GM19043 (cell line): ENCODE data around the gene NAXD.
"Not testable (repeated sequence)": the region's sequence is repeated elsewhere in the genome, so short reads cannot be mapped to it uniquely, and the experiment has no call there.

Experiments used
- ATAC-seq: cut with Tn5 transposase; IDR thresholded peaks from one replicate; pipeline ENCODE4 v1.9.1; 2021; ENCODE audit warnings: low read depth; ENCODE audit not compliant: unreplicated experiment

Gene NAXD

DNA sequence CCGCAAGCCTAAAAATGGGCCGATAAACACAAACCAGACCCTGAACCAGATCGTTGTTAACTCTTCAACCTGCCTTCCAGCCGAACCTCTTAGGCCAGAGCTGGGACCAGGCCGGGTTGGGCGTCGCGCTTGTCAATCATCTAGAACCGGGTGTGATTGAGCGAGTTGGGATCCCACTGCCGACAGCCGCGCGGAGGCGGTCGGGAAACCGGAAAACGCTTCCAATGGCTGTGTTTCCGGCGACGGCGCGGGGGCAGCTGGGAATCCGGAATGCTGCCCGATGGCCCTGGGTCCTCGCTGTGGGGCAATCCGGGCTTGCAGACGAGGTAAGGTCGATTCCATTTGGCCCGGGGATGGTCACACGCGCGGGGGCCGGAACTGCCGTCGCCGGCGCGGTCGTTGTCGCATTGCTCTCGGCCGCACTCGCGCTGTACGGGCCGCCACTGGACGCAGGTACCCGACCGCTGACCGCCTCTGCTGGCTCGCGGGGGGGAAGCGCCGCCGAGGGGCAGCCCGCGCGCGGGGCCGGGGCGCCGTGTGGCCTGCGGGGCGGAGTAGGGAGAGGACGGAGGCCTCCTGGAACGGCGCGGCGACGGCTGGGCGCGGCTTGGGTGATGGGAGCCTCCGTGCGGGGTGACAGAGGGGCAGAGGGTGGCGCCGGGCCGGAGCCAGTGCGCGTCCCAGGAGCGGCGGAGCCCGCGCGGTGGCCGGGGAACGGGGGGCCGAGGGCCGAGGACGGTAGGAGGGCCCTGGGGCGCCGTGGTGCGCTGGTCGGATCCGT, at the start of gene NAXD:
Gene NAXD (plus strand): TSS at position 224 of the 781 bp plus-strand sequence. CDS start 57 bp downstream, at position 281.
- ATAC-seq, result peak; percentile 65

DNA sequence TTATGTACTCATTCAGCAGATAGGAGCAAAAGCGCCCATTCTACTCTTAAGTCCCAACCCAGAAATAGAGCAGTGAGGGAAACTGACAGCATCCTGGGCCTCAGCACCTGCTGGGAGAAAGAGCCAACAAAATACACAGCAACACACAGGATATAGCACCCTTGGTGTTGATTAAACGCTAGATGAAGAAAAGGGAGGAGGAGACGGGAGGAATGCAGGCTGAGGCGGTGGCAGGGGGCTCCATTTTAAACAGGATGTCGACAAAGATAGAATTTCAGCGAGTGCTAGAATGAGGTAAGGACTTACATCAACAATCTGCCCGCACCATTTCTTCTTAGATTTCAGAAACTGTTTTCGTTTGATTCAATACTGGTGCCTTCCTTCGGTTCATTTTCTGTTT, 49.2 kb upstream of the NAXD start:
- no peak for ATAC-seq

DNA sequence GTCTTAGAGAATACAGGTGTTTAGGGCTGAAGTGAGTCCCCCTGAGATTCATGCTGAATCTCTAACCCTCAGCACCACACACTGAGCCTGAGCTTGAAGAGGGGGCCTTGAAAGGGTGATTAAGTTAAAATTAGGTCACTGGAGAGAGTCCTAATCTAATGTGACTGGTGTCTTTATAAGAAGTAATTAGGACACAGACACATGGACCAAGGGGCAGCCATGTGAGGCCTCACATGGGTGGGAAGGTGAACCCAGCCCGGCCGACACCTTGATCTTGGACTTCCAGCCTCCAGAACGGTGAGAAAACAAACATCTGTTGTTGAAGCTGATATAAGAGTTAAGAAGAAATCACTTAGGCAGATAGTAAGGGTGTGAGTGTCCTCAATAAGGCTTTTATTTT, 46.7 kb upstream of the NAXD start:
- no peak for ATAC-seq

DNA sequence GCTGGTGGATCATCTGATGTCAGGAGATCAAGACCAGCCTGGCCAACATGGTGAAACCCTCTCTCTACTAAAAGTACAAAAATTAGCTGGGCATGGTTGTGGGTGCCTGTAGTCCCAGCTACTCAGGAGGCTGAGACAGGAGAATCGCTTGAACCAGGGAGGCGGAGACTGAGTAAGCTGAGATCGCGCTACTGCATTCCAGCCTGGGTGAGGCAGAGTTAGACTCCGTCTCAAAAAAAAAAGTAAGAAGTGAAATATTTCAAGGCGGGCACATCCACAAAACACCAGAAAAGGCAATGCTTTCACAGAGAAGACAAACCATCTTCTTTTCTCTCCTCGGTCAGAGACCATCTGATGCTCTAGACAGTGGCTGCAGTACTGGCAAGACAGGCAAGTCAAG, 45.4 kb upstream of the NAXD start:
- ATAC-seq, result not testable (repeated sequence)

DNA sequence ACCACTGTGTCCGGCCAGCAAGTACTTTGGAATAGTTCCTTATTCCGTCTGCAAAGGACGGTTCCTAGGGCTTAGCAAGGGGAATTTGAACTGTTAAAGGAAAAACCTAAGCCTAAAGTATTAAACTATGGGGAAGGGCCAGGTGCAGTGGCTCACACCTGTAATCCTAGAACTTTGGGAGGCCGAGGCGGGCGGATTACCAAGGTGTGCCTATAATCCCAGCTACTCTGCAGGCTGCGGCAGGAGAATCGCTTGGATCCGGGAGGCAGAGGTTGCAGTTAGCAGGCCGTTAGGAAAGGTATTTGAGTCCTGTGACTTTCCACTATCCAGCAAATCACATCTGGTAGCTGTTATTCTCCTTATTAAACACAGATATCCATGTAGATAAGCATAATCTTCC, 44.5 kb upstream of the NAXD start:
- ATAC-seq, result no peak

DNA sequence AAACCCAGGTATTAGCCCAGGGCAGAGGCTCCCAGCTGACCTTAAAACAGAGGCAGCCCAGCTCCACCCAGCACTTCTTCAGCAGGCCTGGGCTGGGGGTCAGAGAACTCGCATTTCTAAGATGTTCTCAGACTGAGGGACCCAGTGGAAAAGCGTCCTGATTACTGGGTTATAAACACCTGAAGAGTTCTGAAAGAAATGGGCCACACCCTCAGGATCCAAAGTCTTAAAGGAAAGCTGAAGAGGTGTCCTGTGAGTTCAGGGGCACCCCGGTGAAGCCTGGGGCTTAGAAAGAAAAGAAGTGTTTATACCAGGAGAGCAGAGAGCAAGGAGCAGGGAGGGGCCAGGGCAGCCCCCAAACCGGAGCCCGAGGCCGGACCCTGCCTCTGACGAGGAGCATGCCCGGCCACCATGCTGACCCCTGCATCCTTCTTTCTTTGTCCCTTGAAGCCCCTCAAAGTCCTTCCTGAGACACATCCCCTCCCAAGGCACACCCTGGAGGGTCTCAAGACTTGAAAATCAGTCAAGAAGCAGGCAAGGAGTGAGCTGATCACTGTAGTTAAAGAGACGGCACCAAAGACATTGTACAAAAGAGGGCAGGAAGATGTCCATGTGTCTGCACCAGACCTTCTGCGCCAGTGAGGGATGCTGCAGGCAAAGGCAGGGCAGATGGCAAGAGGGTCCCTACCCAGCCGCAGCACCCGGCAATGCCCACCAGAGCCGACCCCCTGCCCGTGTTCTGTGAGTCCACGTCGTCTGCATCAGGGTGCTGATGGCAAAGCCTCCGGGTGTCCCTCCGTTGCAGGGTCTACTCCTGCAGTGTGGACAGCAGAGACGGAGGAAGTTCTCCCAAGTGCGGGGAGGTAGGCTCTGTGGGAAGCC, 43.2 kb upstream of the NAXD start:
- ATAC-seq, result no peak

DNA sequence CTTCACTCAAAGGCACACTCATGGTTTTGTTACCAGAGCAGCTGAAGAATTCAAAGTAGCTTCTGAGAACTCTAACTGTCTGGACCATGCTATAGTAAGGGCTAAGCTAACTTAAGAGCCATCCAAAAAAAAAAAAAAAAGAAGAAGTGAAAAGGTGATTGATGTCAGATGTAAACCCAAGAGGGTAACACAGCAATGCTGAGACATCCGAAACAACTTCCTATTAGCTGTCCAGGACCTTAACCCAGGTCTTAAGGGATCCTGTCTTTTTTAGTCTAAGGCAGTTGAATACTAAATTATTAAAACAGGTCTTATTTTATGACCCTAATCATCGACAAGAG, 42.6 kb upstream of the NAXD start:
- no peak for ATAC-seq

DNA sequence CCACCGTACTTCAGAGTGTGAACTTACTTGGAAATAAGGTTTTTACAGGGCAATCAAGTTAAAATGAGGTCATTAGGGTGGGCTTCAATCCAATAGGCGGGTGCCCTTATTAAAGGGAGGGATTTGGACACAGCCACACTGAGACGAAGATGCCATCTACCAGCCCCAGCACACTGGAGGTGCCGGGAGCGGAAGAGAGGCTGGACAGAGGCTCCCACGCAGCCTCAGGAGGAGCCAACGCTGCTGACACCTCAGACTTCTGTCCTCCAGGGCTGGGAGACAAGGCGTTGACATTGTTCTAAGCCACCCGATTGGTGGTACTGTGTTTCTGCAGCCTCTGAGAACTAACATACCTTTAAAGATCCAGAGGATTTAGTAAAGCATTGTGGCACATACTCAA, 41.2 kb upstream of the NAXD start:
- ATAC-seq, result no peak

DNA sequence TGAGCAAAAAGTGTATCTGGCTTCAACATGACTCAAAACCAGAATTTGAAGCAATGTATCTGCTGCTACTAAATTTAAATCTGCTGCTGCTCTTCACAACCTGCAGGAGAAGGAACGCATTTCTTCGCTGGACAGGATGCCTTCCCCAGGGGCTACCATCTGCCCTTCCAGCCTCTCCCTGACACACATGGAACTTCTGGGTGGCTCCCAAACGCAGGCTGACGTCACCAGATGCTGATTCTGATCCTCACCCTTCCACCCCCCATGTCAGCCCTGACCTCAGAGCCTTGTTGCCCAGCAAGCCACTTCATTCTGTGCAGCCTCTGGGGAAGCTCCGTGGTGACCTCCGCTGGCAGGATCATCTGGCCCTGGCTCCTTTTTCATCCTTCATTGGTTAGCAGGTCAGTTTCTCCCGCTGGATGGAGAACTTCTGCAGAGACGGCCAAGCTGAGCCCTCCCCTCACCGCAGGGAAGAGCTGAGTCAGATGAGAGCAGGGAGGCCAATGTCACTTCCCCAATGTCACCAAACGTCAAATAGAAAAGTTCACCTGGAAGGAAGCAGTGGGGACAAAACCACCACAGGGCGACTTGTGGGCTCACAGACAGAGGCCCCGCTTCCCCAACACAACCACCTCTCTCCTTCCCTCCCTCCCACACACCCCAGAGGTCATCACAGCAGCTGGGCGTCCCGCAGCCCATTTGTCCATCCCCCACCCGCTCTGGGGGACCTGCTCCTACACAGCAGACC, 39.8 kb upstream of the NAXD start:
- peak; percentile 90 for ATAC-seq

DNA sequence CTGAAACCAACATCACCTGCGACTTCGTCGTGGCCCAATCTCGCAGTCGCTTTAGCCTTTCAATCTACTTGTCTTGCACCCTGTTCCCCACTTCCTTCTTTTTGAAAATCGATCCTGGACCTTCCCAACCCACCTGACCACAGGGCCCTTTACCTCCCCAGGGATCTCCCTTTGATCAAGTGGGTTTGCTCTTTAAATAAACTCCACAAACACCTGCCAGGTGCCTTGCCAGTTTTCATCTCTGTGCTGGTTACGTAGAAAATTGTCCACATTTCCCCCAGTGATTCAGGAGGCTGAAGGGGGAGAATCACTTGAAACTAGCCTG, 39.3 kb upstream of the NAXD start:
- ATAC-seq, result no peak

DNA sequence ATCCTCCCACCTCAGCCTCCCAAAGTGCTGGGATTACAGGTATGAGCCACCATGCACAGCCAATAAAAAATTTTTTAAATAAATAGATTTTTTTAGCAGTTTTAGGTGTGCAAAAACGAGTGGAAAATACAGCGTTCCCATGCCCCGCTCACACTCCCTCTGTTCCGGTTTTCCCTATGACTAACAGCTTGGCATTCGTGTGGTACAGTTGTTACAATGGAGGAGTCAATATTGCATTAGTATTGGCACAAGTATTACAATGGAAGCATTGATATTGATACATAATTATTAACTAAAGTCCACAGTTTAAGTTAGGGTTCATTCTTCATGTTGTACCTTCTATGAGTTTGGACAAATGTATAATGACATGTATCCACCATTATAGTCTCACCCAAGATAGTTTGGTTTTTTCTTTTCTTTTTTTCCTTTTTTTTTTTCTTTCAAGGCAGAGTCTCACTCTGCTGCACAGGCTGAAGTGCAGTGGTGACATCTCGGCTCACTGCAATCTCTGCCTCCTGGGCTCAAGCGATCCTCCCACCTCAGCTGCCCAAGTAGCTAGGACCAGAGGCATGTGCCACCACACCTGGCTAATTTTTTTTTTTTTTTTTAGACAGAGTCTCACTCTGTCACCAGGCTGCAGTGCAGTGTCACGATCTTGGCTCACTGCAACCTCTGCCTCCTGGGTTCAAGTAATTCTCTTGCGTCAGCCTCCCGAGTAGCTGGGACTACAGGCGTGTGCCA, 38.4 kb upstream of the NAXD start:
- no peak for ATAC-seq

DNA sequence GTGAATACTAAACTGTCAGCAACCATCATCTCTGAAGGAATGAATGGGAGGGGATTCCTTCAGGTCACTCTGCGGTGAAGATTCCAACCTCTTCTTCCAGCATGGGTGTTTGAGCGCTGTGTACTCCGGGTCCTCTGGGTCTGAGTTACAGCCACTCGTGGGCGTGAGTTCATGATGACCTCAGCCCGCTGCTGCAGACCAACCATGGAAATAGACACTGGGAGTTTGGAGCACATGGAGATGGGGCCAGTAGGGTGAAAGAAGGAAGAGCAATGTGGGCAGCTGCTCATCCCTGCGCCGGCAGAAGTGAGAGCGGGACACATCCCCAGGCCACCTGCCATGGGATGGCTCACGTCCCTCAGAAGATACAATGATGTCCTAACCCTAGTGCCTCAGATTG, 37.0 kb upstream of the NAXD start:
- no peak for ATAC-seq

DNA sequence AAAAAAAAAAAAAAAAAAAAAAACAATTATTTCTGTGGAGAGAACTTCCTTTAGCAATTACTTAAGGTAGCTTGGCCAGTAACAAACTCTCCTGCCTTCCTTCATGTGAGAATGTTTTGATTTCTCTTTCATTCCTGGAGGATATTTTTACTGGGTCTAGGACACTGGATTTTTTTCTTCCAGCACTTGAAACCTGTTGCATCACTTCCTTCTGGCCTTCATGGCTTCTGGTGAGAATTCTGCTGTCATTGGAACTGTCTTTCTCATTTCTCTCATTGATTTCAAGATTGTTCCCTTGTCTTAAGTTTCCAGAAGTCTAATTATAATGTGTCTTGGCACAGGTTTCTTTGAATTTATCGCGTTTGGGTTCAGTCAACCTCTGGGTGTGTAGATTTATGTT, 34.5 kb upstream of the NAXD start:
- no peak for ATAC-seq

DNA sequence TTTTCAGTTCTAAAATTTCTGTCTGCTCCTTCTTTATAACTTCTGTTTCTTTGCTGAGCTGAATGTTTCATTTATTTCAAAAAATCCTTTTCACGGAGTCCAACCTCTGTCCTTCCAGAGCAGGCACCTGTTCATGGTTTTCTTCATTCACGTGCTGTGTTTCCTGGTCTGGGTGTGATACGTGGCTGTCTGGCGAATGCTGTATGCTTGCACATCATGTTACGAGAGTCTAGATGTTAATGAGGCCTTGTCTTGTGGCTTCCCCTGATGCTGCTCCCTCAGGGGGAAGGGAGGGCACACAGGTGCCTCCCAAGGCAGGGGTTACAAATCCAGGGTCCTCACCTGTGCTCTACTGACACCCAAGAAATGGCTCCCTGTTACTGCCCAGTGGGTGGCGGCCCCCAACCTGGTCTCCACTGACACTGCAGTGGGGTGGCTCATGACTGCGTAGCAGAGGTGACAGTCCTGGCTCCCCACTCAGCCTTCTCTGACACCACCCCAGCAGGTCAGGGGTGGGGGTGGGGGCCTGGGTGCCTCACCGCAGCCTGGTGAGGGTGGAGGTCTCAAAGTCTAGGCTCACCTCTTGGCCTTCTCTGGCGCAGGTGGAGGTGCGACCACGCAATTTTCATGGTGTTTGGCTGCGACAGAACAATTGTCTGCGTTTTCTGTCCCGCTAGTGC, 33.7 kb upstream of the NAXD start:
- no peak for ATAC-seq

DNA sequence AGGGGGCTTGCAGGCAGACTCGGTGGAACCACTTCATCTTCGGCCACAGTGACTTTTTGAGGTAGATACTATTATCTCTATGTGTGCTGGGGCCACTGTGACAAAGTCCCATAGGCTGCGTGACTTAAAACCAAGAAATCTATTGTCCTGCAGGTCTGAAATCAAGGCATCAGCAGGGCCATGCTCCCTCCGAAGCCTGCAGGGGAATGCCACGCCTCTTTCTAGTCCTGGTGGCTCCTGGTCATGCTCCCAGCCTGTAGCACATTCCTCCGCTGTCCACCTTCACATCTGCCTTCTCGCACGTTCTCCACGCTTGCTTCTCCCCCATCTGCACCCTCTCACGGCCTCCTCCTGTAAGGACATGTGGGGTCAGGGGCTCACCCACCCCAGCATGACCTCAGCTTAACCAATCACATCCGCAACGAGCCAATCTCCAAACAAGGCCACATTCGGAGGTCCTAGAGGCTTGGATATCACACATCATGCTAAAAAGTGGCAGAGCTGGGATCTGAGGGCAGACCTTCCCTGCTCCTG, 32.9 kb upstream of the NAXD start:
- ATAC-seq, result no peak

DNA sequence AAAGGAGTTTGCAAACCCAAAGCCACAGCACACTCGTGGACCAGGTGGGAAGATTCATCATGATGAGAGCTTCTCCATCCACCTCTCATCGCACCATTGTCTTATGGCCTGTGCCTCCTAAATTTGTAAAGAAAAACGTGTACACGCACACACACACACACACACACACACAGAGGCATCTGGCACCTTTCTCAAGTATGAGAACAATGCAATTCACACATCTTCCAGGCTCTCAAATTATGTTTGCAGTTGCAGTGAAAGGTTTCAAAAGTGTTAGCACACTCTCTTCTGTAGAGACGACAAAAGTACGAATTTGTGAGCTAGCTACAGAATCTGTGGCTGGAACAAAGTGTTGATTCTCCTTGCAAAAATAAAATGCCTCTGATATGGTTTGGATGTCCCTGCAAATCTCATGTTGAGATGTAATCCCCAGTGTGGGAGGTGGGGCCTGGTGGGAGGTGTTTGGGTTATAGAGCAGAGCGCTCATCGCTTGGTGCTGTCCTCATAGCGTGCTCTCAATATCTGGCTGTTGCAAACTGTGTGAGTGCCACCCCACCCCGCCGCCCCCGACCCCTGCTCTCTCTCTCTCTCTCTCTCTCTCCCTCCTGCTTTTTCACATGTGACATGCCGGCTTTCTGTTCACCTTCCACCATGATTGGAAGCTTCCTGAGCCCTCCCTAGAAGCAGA, 32.0 kb upstream of the NAXD start:
- ATAC-seq, result no peak

DNA sequence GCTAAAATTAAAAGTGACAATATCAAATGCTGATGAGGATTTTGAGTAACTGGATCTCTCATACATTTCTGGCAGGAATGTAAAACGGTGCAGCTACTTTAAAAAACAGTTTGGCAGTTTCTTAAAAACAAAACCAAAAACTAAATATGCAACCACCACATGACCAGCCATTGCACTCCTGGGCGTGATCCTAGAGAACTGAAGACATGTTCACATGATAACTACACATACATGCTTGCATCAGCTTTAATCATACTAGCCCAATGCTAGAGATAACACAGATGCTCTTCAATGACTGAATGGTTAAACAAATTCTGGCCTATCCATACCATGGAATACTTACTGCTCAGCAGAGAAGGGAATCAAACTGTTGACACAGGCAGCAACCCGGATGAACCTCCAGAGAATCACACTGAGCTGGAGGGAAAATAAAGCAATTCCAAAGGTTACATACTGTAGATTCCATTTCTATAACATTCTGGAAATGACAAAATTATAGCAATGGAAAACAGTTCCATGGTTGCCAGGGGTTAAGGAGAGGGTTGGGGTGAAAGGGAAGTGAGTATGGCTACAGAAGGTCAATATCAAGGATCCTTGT, 25.5 kb upstream of the NAXD start:
- ATAC-seq, result no peak

DNA sequence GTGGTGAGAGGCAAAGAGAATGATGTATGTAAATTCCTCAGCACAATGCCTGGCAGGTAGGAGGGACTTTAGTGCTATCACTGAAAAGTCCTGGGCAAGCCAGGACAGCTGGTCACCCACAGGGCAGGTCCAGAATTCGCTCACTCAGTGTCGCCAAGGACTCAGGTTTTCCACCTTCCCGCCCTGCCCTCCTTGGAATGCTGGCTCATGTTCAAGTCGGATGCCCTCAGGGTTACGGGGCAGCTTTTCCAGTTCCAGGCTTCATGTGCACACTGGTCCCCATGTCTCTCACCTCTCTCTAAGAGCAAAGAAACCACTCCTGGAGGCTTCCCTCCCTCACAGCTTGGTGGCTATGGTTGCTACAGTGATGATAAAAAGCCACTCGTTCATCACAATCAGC, 24.8 kb upstream of the NAXD start:
- no peak for ATAC-seq

DNA sequence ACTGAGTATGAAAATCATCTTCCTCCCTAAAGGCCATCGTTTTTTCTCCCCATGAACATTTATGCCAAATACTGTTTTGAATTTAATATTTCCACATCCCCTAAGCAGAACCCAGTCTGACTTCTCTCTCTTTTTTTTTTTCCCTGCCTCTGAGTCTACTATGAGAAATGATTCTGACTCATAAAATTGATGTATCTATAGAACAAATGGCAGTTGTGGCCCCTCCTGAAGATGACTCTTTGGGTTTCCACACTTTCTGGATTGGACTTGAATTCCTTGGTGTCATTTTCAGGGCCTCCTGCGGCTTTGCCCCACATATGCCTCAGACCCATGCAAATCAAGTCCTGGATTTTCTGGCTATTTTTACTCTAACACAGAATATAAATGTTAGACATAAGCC, 22.7 kb upstream of the NAXD start:
- ATAC-seq, result no peak
